ENCODE results near the gene SLC26A6. TPM values are rescaled to one million over a fixed set of nuclear protein-coding genes. Genes with fewer than 3 reads are reported as not detected.

SLC26A6 gene
- total RNA-seq, 1 donor from 2014 or later = 8.4 TPM

DNA sequence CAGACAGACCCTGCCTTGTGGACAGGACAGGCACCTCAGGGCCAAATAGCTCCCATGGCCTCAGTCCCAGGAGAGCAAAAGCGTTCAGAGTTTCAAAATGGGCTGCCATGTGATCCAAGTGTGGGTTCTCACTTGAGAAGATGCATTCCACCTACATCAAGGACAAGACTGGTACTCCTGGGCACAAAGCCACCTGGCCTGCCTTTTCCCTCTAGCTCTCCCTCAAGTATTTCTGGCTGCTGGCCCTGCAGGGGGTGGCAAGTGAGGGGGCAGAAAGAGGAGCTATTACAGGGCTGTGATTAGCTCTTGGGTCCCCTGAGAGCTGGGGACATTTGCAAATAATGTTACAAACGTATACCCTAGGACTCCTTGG lies 33.7 kb downstream of the SLC26A6 start:
- DNase-seq (ENCODE audit: low spot score) = no peak
- no peak for ATAC-seq

DNA sequence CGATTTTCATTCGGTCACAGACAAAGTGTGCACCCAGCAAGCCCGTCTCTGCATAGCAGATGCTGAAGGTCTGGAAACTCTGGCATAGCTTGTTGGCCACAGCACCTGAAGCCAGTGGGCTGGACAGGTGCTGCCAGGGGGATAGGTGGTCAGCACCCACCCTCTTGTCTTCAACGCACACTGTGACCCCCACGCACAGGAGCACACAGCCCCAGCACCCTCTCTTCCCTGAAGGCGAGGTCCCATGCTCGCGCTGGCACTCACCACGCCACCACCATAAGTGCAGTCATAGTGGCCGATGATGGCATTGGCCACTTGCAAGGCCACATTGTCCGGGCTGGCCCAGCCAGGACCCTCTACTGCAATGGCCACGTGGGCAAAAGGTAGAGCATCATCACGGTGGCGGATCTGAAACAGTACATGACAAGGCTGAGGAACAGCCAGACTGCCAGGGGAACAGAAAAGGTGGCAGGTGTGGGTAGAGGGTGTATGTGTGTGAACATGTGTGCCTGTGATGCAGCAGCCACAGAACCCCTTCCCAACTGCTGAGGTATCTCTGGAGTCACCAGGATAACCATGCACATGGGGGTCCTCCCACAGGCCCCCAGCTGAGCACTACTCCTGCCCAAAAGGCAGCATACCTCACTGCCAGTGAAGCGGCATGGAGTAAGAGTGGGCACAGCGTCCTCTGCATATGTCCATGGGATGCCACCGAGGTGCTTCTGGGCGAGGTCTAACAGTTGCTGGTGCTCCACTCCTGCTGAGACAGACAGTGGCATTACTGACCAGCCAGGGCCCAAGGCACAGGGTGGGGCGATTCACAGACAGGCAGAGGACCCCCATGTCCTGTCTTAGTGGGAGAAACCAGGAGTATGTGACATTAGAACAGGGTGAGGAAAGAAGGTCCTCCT lies 34.3 kb downstream of the SLC26A6 start:
- ATAC-seq (no peak), DNase-seq (ENCODE audit: low spot score) (no peak)

DNA sequence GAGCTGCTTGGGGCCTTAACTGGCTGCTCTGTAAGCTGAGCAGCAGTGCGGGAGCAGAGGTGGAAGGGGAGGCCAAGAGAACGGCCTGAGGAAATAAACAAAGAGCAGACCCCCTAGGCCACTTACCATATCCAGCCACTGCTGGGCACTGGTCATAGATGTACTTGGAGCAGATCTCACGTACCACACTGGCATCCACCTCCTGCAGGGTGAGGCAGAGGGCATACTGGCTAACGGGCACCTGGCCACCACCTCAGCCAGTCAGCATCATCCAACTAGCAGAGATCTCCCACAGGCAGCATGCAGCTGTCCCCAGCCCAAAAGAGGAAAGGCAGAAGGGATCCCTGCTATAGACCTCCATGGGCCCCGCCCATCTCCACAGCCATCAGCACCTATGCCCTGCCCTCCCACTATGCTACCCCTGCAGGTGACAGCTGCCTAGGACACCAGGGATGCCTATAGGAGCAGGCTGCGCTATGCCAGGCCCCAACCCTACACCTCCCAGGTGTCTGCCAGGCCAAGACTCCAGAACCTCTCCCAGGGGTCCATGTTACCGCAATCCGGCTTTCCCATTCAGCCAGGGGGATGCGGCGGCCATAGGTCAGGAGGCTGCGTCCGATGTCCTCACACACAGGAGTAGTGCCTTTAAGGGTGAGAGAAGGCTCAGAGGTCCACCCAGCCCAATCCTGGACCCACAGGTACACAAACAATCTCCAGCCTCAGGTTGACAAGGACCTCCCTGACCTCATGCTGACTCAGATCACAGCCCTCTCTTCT lies 35.6 kb downstream of the SLC26A6 start:
- ATAC-seq (no peak), DNase-seq (ENCODE audit: low spot score) (no peak)

DNA sequence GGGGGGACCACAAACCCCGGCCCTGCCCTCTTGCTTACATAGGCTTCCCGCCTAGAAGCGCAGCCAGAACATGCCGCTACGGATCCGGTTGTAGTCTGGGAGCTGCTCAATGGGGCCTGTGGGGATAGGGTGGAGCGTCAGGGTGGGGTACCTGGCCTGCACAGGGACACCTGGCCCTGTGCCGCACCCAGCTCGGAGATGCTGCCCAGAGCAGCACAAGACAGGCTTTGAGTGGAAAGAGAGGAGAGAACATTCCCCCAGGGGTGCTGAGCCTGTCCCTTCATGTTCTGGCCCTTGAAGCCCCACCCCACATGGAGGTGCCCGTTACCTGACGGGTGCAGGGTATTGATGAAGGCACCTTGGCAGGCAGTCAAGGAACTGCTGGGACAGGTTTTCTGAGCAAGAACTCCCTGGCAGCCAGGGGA lies 36.2 kb downstream of the SLC26A6 start:
- no peak for ATAC-seq
- no peak for DNase-seq (ENCODE audit: low spot score)

DNA sequence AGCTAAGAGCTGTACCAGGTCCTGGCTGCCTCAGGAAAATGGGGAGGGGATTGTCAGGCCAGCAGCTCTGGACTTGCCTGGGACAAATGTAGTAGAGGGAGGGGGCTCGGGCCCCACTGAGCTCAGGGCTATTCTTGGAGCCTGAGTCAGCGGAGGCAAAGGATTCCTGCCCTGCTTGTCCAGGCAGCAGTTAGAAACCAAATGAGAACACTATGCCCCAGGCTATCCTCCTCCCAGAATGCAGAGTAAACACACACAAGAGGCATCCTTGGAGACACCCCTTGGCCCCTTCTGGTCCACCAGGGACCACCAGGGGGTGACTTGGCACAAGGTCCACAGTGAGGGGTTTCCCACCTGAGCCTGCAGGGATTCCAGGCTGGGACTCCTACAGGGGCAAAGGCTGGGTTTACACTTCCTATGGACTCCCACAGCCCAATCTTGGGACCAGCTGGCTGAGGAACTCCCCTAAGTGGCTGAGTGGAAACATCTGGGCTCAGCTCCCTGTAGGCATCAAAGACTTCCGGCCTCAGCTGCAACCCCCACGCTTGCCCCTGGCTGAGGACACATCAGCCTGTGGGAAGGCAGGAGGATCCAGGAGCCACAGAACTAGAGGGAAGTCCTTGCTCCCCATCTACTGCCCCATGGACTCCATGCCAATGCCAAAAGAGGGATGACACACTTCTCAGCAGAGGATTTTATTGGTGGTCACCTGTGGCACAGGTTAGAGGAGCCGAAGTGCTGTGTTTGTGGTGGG lies 36.8 kb downstream of the SLC26A6 start:
- no peak for DNase-seq (ENCODE audit: low spot score)
- ATAC-seq = no peak

DNA sequence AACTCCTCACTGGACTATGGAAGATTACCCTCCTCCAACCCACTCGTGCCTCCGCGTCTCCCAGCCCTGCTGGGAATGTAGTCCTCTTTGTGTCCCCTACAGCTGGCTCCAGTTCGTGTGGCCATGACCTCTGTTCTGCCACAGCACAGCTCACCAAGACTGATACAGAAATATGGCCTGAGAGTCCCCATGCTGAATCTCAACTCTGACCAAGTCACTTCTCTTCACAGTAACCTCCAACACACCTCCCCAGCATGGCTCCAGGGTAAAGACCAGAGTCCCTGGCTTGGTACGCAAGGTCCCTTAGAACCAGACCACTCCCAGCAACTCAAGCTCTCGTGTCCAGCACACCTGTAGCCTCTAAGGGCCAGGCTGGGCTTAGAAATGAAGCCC lies 37.9 kb downstream of the SLC26A6 start:
- DNase-seq (ENCODE audit: low spot score) = no peak
- ATAC-seq = peak; percentile 2

DNA sequence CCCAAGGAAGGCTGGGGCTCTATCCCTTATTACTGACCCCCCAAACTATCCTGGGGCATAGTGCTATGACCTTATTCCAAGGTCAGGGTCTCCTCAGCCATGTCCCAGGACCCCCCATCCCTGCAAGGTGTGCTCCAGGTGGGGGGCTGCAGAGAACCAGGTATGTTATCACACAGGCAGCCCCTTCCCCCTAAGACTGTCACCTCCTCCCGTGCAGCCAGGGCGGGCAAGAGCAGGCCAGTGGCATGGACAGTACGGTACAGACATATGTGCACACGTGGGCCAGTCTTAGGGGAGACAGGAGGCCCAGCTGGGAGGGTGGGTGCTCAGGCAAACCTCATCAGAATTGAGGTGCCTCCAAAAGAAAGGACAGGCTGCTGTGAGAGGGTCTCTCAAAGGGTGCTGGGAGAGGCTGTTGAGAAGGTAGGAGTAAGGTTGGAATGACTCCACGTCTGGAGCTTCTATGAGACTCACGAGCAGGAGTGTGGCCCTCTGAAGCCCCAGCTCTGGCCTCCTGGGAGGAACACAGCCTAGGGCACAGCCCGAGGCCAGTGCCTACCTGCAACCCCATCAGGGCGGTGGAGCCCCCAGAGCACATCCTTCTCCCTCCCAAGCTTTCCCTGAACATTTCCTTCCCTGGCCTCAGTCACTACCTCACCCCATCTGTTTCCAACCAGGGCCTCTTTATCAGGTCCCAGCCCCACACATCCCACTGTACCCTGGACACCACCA lies 38.4 kb downstream of the SLC26A6 start:
- ATAC-seq = peak; percentile 11

DNA sequence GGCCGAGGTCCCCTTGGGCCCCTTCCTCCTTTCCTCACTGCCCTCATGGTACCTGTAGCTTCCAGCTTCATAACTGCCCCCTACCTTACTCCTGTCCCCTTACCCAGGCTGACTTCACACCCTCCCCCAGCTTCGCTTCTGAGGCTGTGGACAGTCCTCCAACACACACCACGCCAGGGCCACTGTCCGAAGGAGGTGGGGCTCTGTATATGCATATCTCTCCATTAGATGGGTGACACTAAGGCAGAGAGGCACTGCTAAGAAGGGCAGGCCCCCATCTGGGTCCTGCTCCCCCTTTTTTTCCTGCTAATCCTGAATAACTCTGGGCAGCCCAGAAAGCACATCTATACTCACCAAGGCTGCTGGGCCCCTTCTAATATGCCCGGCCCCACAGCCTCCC lies 39.1 kb downstream of the SLC26A6 start:
- ATAC-seq = peak; percentile 9

More for the DNA sequence above, 38.4 kb downstream of the SLC26A6 start:
- no peak for DNase-seq (ENCODE audit: low spot score)

DNA sequence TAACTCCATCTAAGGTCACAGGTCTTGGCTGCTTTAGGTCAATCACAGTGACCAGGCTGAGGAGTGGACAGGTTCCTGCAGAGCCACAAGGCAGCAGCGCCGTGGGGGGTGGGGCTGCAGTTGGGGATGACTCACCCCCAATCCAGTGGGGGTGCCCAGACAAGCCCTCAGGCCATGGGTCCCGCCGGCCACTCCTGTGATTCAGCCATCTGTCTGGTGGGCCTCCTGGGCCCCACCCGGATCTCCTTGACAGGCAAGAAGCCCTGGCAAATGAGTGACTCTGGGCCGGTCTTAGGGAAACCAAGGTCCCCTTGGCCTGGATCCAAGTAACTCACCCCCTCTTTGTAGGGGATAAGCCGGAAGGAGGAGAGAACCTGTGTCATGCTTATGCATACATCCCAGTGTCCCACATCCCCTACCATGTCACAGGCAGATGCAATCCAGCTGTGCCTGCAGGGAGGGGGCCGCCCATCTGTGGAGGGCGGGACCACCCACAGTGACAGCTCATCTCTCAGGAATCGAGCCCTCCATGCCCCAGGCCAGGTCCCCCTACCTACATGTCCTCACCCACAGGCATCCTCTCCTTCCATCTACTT lies 39.6 kb downstream of the SLC26A6 start:
- no peak for ATAC-seq
- DNase-seq (ENCODE audit: low spot score) = no peak

More for the DNA sequence above, 39.1 kb downstream of the SLC26A6 start:
- DNase-seq (ENCODE audit: low spot score) = no peak

DNA sequence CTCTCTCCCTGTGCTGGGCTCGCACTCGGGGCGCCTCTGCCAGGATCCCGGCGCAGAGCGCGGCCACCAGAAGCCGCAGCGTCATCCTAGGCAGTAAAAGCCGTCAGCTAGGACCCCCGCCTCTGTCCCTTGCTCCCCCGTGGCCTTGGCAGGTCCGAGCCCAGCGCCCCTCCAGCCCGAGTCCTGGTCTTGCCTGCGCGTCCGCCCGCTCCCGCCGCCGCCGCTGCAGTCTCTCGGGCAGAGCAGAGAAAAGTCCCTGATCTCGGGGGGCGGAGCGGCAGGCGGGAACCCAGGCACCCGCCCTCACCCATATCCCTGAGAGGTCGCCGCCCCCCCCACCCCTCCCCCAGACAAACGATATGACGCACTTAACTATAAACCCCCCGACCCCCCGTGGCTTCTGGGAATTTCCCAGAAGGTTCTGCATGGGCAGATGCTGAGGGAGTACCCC lies 40.2 kb downstream of the SLC26A6 start, which contains the start of gene COL7A1:
COL7A1 (minus strand) TSS at position 255 of the 451 bp plus-strand sequence; CDS start at position 85, 170 bp downstream.
- DNase-seq (ENCODE audit: low spot score) (no peak), ATAC-seq (no peak)

DNA sequence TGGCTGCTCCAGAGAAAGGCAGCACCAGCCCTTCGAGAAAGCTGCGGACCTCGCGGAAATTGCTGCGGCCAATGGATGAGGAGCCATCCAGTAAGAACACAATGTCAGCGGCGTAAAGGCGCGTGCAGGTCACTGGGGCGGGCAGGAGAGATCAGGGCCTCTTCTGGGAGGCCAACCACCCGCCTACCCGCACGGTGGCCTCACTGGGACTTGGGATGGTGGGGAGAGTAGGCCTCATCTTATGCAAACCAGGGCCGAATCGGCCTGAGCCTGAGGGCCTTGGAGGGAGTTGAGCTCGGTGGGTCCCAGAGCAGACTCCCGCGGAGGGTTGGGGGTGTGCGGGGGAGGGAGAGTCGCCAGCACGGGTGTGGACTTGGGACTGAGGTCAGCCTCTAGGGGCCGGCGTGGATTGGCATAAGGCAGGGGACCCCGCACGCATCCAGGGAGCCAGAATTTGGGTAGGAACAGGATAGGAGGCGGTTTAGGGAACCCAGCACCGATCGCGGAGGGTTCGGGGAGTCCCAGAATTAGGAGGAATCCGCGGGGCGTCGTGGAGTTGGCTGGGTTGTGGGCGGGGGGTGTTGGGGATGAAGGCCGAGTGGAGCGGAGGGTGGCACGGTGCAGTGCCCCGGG lies 40.7 kb downstream of the SLC26A6 start:
- DNase-seq (ENCODE audit: low spot score) = no peak

DNA sequence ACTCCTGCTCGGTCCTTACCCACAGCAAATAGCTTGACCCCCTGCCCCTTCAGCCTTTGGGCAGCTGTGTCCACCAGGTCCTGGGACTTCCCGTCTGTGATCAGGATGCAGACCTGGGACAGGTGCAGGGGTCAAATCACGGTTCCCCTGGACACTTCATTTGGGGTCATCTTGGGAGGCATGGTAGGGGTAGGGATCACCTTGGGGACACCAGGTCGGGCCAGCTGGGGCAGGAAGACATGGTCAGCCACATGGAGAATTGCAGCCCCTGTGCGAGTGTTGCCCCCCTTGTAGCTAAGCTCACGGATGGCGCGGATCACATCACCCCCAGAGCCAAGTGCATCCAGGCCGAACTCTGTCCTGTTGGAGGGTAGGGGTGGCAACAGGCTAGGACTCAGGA lies 41.9 kb downstream of the SLC26A6 start:
- DNase-seq (ENCODE audit: low spot score) (no peak), ATAC-seq (no peak)

More for the DNA sequence above, 40.7 kb downstream of the SLC26A6 start:
- no peak for ATAC-seq

DNA sequence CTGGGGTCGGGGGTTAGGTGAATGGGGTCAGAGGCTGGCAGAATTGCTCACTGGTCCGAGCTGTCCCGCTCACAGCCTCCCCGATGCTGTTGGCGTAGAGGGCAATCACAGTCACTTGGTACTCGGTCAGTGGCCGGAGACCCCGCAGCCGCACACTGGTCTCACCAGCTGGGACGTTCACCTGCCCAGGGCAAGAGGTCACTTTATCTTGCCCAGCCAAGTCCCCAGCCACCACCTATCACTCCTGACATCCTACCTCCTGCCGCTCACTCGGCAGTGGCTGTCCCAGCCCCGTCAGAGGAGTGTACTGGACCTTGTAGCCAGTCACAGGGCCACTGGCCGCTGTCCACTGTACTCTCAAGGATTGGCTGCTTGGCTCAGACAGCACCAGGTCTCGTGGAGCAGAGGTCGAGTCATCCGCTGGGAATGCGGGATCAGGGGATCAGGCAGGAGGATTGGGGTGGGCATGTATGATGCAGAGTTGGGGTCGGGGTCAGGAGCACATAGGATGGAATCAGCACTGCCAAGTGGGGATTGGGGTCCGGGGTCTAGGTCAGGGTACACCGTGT lies 42.7 kb downstream of the SLC26A6 start:
- ATAC-seq (no peak), DNase-seq (ENCODE audit: low spot score) (no peak)

DNA sequence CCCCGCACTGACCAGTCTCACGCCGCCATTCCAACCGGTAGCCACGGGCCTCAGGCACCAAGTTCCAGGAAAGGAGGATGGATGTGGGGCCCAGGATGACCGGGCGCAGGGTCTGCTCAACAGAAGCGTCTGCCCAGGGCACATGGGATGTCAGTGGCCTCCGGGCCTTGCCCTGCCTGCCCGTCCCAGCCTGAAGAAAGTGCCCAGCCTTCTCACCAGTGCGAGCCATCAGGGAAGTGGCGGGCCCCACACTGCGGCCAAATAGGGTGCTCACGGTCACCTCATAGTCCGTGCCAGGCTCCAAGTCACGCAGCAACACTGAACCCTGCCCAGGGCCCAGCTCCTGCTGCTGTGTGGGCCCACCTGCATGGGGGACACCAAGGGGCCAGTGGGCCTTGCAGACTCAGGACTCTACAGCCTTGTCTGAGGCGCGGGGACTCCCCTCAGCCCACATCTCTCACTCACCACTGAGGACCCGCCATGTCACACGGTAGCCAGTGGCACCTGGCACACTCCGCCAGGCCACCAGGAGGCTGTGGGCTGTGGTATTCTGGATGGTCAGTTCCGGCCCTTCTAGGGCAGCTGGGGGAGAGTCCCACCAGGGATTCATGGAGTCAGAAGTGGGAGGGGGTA lies 43.3 kb downstream of the SLC26A6 start:
- DNase-seq (ENCODE audit: low spot score) (no peak), ATAC-seq (no peak)

DNA sequence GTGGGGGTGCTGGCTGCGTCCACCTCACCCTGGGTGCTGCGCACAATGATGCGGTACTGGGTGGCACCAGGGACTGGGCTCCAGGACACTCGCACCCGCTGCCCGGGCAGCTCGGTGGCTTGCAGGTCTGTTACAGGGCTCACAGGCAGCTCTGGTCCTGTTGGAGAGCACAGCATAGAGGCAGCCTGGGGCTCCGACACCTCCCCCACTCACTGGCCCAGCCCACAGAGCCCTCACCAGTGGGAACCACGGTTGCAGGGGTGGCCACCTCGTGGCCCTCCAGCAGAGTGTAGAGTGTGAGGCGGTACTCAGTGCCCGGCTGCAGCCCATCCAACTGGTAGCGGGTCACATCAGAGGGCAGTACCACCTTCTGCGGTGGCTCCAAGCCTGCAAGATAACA lies 43.8 kb downstream of the SLC26A6 start:
- ATAC-seq (no peak), DNase-seq (ENCODE audit: low spot score) (no peak)

DNA sequence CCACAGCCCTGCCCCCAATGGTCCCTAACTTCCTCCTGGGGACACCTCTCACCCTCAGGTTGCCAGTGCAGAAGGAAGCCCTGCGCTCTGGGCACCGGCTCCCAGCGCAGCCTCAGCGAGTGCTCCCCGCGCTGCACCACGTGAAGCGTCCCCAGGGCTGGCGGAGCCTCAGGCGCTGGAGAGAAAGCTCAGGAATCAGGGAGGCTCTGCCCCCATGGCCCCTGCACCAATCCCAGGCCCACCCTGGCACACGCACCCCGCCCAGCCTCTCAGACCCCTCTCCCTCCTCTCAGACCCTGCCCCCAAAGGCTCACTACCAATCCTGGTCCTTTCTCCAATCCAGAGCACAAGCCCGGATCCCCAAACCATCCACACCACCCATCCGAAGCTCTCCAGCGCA lies 47.0 kb downstream of the SLC26A6 start:
- ATAC-seq (no peak), DNase-seq (ENCODE audit: low spot score) (no peak)

DNA sequence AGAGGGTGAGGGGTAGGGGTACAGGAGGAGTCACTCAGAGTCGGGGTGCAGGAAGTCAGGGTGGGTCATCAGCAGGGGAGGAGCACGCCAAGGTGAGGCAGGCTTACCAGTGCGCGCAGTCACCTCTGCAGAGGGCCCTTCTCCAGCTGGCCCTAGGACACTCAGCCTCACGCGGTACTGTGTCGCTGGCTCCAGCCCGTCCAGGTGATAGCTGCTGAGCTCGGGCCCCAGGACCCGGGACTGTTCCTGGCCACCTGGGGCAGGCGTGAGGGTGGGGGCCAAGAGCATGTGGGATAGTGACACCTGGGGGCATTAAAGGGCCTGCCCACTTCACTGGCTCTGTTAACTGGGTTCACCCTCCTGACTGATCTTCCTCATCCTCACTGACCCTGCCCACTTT lies 47.6 kb downstream of the SLC26A6 start:
- peak; percentile 8 for ATAC-seq

DNA sequence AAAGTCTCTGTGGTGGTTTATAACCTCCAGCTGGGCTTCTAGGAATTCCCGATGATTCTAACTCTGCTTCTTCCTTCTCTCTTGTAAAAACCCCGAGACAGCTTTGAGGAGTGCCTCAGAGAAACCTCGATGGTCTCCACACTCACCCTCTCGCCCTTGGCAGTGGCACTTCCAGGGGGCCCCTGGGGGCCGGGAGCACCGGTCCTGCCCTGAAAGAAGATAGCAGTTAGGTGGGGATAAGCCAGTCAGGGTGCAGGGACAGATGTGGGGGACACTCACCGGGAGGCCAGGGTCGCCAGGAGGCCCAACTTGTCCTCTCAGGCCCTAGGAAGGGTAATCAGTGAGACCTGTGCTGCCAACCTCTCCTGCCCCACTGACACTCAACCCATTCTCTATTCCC lies 49.9 kb downstream of the SLC26A6 start:
- no peak for ATAC-seq
- DNase-seq (ENCODE audit: low spot score) = no peak

More for the DNA sequence above, 47.6 kb downstream of the SLC26A6 start:
- no peak for DNase-seq (ENCODE audit: low spot score)

DNA sequence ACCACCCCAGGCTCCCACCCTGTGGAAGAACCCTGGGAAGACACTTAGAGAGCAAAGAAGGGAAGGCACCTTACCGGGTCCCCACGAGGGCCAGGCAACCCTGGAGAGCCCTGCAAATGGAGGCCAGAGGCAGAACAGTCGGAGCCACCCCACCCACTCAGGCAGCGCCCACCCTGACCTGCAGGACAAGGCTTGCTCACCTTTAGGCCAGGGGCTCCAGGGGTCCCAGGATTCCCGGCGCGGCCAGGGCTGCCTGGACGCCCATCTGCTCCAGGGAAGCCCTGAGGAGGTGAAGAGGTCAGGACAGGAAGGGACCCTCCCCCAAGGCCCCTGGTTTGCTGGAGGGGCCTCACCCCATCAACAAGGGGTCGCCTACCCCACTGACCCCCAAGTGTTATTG lies 50.4 kb downstream of the SLC26A6 start:
- no peak for ATAC-seq
- no peak for DNase-seq (ENCODE audit: low spot score)

Measured in left lobe of liver (tissue), 2 donors.